ENCODE measurements around the gene ELF2. TPM values are rescaled to one million over a fixed set of nuclear protein-coding genes. Genes with fewer than 3 reads are reported as not detected.

The ELF2 gene
- total RNA-seq, 2 donors from 2014 or later, result 47.6 to 53.9 TPM

- Mint-ChIP-seq H3K9me3 (no peaks in the 10 kb centered on the region), H3K27me3 (ENCODE audit: insufficient read depth) (no peaks in the 10 kb centered on the region), H3K27ac (peak overlapping the region; percentile 94), H3K4me1 (peaks cover 36% of the 10 kb centered on the region), H3K36me3 (ENCODE audit: low read depth) (peaks cover 4% of the 10 kb centered on the region), H3K4me3 (peak overlapping the region; percentile 6)
- Histone ChIP-seq H3K4me3 (ENCODE audit: low read length) (peak overlapping the region; percentile 9), H3K4me1 (ENCODE audit: control insufficient read depth, insufficient read depth, low read length) (peaks cover 14% of the 10 kb centered on the region), H3K9ac (ENCODE audit: extremely low read depth, low read length, poor library complexity, severe bottlenecking) (peak overlapping the region; percentile 54), H3K27me3 (ENCODE audit: control insufficient read depth, insufficient read depth, low read length, poor library complexity, severe bottlenecking) (no peaks in the 10 kb centered on the region), H3K9me3 (ENCODE audit: control insufficient read depth, low read length) (no peaks in the 10 kb centered on the region), H3K36me3 (ENCODE audit: control insufficient read depth, insufficient read depth, low read length) (peaks cover 3% of the 10 kb centered on the region), H3K27ac (ENCODE audit: low read depth, low read length) (peak overlapping the region; percentile 51)
- peak; percentile 66 for DNase-seq
- 0 to 10% methylated on average over 1 of the region's 1 CpG for WGBS, 2 experiments (ENCODE audit: insufficient coverage in 1 of 2, insufficient read length in 1 of 2)
- no peak for TF ChIP-seq CTCF (conservative IDR thresholded peaks at IDR 0.05)
Measured at GRCh38 chr4:139153411-139154133, 23.4 kb downstream of the ELF2 start.

- H3K4me3 ChIP-seq (ENCODE audit: low read length), result no peak overlapping the region
- Mint-ChIP-seq H3K27ac (no peak overlapping the region), H3K4me3 (no peak overlapping the region), H3K36me3 (ENCODE audit: low read depth) (peaks cover 7% of the 10 kb centered on the region), H3K27me3 (ENCODE audit: insufficient read depth) (no peaks in the 10 kb centered on the region), H3K4me1 (peaks cover 26% of the 10 kb centered on the region), H3K9me3 (no peaks in the 10 kb centered on the region)
- H3K4me1 ChIP-seq (ENCODE audit: control insufficient read depth, insufficient read depth, low read length), result peaks cover 11% of the 10 kb centered on the region
- TF ChIP-seq CTCF (conservative IDR thresholded peaks at IDR 0.05), result no peak
- H3K27me3 ChIP-seq (ENCODE audit: control insufficient read depth, insufficient read depth, low read length, poor library complexity, severe bottlenecking), result no peaks in the 10 kb centered on the region
- H3K27ac ChIP-seq (ENCODE audit: low read depth, low read length), result no peak overlapping the region
- no peak for DNase-seq
- H3K9me3 ChIP-seq (ENCODE audit: control insufficient read depth, low read length), result no peaks in the 10 kb centered on the region
- no peak overlapping the region for H3K9ac ChIP-seq (ENCODE audit: extremely low read depth, low read length, poor library complexity, severe bottlenecking)
- peaks cover 3% of the 10 kb centered on the region for H3K36me3 ChIP-seq (ENCODE audit: control insufficient read depth, insufficient read depth, low read length)
- WGBS, 2 experiments (ENCODE audit: insufficient coverage in 1 of 2, insufficient read length in 1 of 2), result 83 to 94% methylated on average over 1 to 2 of the region's 2 CpGs
Measured at GRCh38 chr4:139152249-139152648, 24.8 kb downstream of the ELF2 start.

GRCh38 chr4:139146926-139147629 is 29.9 kb downstream of the ELF2 start:
- Mint-ChIP-seq H3K27me3 (ENCODE audit: insufficient read depth) (no peaks in the 10 kb centered on the region), H3K36me3 (ENCODE audit: low read depth) (peaks cover 28% of the 10 kb centered on the region), H3K9me3 (peaks cover 16% of the 10 kb centered on the region), H3K4me3 (no peak overlapping the region), H3K4me1 (peaks cover 34% of the 10 kb centered on the region), H3K27ac (no peak overlapping the region)
- H3K27me3 ChIP-seq (ENCODE audit: control insufficient read depth, insufficient read depth, low read length, poor library complexity, severe bottlenecking), result no peaks in the 10 kb centered on the region
- no peak for TF ChIP-seq CTCF (conservative IDR thresholded peaks at IDR 0.05)
- DNase-seq, result no peak
- H3K4me1 ChIP-seq (ENCODE audit: control insufficient read depth, insufficient read depth, low read length), result no peaks in the 10 kb centered on the region
- no peak overlapping the region for H3K9ac ChIP-seq (ENCODE audit: extremely low read depth, low read length, poor library complexity, severe bottlenecking)
- no peak overlapping the region for H3K4me3 ChIP-seq (ENCODE audit: low read length)
- H3K27ac ChIP-seq (ENCODE audit: low read depth, low read length), result no peak overlapping the region
- H3K9me3 ChIP-seq (ENCODE audit: control insufficient read depth, low read length), result peaks cover 16% of the 10 kb centered on the region
- no peaks in the 10 kb centered on the region for H3K36me3 ChIP-seq (ENCODE audit: control insufficient read depth, insufficient read depth, low read length)
- WGBS, 2 experiments (ENCODE audit: insufficient coverage in 1 of 2, insufficient read length in 1 of 2), result 94 to 98% methylated on average over 6 to 8 of the region's 8 CpGs
